Astrocyte (in vitro differentiated cells and primary cell): Measurements from ENCODE around the gene ZSCAN10.

ENCODE experiments used
- EZH2 ChIP-seq: IDR thresholded peaks from 2 replicates; pipeline ENCODE4 v1.6.1; 2012; ENCODE audit warnings: mild to moderate bottlenecking, low read length, inconsistent platforms; ENCODE audit not compliant: insufficient read depth
- TF ChIP-seq, protein P1 (sequence below): IDR thresholded peaks from 2 replicates; pipeline ENCODE4 v1.5.1; 2011; ENCODE audit warnings: low read depth, mild to moderate bottlenecking, inconsistent platforms, low read length, moderate library complexity; ENCODE audit not compliant: insufficient read depth

DNA sequence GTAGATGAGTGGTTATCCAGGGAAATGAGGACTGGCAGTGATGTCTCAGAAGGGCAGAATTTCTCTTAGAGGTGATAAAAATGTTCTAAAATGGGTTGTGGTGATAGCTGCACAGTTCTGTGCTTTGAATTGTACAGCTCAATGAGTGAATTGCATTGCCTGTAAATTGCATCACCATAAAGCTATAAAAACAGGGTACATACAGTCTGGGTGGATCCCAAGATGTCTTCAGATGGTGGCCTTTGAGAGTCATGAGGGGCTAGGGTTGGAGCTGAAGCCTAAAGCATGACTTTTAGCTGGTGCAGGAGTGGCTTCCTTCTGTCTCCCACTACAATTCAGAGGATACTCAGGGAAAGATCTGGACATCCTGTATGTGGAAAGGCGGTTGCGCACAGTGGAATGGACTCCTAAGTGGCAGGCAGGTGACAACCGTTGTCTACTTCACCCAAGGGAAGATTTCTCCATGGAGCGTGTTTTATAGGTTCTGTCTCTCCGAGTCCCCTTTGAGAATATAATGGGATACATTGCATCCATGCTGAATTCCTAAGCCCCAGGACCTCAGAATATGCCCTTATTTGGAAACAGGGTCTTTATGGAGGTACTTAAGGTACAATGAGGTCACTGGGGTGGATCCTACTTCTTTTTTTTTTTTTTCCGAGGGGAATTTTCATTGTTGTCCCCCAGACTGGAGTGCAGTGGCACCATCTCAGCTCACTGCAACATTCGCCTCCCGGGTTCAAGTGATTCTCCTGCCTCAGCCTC lies 35.3 kb downstream of the ZSCAN10 start:
- TF ChIP-seq, protein P1, sequence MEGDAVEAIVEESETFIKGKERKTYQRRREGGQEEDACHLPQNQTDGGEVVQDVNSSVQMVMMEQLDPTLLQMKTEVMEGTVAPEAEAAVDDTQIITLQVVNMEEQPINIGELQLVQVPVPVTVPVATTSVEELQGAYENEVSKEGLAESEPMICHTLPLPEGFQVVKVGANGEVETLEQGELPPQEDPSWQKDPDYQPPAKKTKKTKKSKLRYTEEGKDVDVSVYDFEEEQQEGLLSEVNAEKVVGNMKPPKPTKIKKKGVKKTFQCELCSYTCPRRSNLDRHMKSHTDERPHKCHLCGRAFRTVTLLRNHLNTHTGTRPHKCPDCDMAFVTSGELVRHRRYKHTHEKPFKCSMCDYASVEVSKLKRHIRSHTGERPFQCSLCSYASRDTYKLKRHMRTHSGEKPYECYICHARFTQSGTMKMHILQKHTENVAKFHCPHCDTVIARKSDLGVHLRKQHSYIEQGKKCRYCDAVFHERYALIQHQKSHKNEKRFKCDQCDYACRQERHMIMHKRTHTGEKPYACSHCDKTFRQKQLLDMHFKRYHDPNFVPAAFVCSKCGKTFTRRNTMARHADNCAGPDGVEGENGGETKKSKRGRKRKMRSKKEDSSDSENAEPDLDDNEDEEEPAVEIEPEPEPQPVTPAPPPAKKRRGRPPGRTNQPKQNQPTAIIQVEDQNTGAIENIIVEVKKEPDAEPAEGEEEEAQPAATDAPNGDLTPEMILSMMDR = no peak
- no peak for TF ChIP-seq EZH2
